ENCODE results near the gene DNAJC5.

Gene DNAJC5

GRCh38 chr20:63892402-63892801, 2.5 kb upstream of the DNAJC5 start:
- no peak for DNase-seq (ENCODE audit: low read depth in 1 of 2, low spot score in 1 of 2)
- no peak overlapping the region for H3K4me3 ChIP-seq (replicated peaks; ENCODE audit: insufficient read depth, low read length)
- no peaks in the 10 kb centered on the region for H3K27me3 ChIP-seq (ENCODE audit: insufficient read depth, poor library complexity, severe bottlenecking)
- TF ChIP-seq GABPA (IDR thresholded peaks at IDR 0.05; ENCODE audit: low read depth), result no peak
- TF ChIP-seq REST (IDR thresholded peaks at IDR 0.05; ENCODE audit: insufficient replicate concordance, low read depth), result no peak
- TF ChIP-seq CTCF (IDR thresholded peaks at IDR 0.05; ENCODE audit: insufficient read depth, low read length), result no peak
- no peak for TF ChIP-seq POLR2AphosphoS5 (IDR thresholded peaks at IDR 0.05; ENCODE audit: low read depth)
- no peak for TF ChIP-seq SPI1 (IDR thresholded peaks at IDR 0.05; ENCODE audit: borderline replicate concordance, low read depth)
- H3K27ac ChIP-seq (replicated peaks), result no peak overlapping the region

GRCh38 chr20:63893999-63894357, 948 bp upstream of the DNAJC5 start:
- no peak for DNase-seq (ENCODE audit: low read depth in 1 of 2, low spot score in 1 of 2)
- peak overlapping the region; percentile 55 for H3K4me3 ChIP-seq (replicated peaks; ENCODE audit: insufficient read depth, low read length)
- TF ChIP-seq CTCF (IDR thresholded peaks at IDR 0.05; ENCODE audit: insufficient read depth, low read length) (no peak), POLR2AphosphoS5 (IDR thresholded peaks at IDR 0.05; ENCODE audit: low read depth) (no peak), SPI1 (IDR thresholded peaks at IDR 0.05; ENCODE audit: borderline replicate concordance, low read depth) (no peak), REST (IDR thresholded peaks at IDR 0.05; ENCODE audit: insufficient replicate concordance, low read depth) (no peak), GABPA (IDR thresholded peaks at IDR 0.05; ENCODE audit: low read depth) (no peak)
- no peaks in the 10 kb centered on the region for H3K27me3 ChIP-seq (ENCODE audit: insufficient read depth, poor library complexity, severe bottlenecking)
- H3K27ac ChIP-seq (replicated peaks), result no peak overlapping the region

- no peak for DNase-seq (ENCODE audit: low read depth in 1 of 2, low spot score in 1 of 2)
- peak overlapping the region; percentile 86 for H3K27ac ChIP-seq (replicated peaks)
- peak overlapping the region; percentile 72 for H3K4me3 ChIP-seq (replicated peaks; ENCODE audit: insufficient read depth, low read length)
- H3K27me3 ChIP-seq (ENCODE audit: insufficient read depth, poor library complexity, severe bottlenecking), result no peaks in the 10 kb centered on the region
- TF ChIP-seq CTCF (IDR thresholded peaks at IDR 0.05; ENCODE audit: insufficient read depth, low read length) (no peak), SPI1 (IDR thresholded peaks at IDR 0.05; ENCODE audit: borderline replicate concordance, low read depth) (no peak), GABPA (IDR thresholded peaks at IDR 0.05; ENCODE audit: low read depth) (no peak), REST (IDR thresholded peaks at IDR 0.05; ENCODE audit: insufficient replicate concordance, low read depth) (no peak), POLR2AphosphoS5 (IDR thresholded peaks at IDR 0.05; ENCODE audit: low read depth) (no peak)
Measured at GRCh38 chr20:63895202-63895951, 451 bp downstream of the DNAJC5 start.
